Ovary (tissue), 3 donors: ENCODE measurements around the gene CXCL3.

Experiments used
- CTCF ChIP-seq, 3 donors: fragments of 450-650 bp in 2 of 3; fragments of 200-600 bp in 1 of 3; IDR thresholded peaks; one replicate each; pipeline versions ENCODE4 v1.5.1 to v1.8.0; 2016 to 2022; ENCODE audit warnings: antibody characterized with exemption in 3 of 3, mild to moderate bottlenecking in 1 of 3
- POLR2A ChIP-seq: fragments of 450-650 bp; IDR thresholded peaks from one replicate; pipeline ENCODE4 v1.6.1; 2017; ENCODE audit warnings: antibody characterized with exemption, mild to moderate bottlenecking, moderate library complexity
- donor health status: DM: no; HTN: no; CAD: no.

- TF ChIP-seq CTCF (IDR thresholded peaks at IDR 0.05), result no peak
- TF ChIP-seq POLR2A, result no peak
Observed at GRCh38 chr4:74055096-74055495, 16.6 kb upstream of the CXCL3 start.
